ENCODE data around the gene ADAMTS2.

DNA sequence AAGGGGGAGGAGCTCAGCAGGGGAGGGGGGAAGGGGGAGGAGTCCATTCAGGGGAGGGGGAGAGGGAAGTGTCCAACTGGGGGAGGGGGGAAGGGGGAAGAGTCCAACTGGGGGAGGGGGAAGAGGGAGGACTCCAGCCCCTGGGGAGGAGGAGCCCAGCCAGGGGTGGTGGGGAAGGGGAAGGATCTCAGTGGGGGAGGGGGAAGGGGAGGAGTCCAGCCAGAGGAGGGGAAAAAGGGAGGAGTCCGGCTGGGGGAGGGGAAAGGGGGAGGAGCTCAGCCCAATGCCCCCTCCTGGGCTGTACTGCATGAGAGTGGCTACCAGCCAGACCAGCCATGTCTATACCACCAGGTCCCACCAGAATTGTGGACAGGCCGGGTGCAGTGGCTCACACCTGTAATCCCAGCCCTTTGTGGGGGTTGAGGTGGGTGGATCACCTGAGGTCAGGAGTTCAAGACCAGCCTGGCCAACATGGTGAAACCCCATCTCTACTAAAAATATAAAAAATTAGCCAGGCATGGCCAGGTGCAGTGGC is 30.6 kb upstream of the ADAMTS2 start:
- TF ChIP-seq, protein P1, sequence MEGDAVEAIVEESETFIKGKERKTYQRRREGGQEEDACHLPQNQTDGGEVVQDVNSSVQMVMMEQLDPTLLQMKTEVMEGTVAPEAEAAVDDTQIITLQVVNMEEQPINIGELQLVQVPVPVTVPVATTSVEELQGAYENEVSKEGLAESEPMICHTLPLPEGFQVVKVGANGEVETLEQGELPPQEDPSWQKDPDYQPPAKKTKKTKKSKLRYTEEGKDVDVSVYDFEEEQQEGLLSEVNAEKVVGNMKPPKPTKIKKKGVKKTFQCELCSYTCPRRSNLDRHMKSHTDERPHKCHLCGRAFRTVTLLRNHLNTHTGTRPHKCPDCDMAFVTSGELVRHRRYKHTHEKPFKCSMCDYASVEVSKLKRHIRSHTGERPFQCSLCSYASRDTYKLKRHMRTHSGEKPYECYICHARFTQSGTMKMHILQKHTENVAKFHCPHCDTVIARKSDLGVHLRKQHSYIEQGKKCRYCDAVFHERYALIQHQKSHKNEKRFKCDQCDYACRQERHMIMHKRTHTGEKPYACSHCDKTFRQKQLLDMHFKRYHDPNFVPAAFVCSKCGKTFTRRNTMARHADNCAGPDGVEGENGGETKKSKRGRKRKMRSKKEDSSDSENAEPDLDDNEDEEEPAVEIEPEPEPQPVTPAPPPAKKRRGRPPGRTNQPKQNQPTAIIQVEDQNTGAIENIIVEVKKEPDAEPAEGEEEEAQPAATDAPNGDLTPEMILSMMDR (IDR thresholded peaks at IDR 0.05; ENCODE audit: extremely low read depth in 1 of 2, insufficient read depth in 1 of 2, low read depth in 1 of 2, low read length in 2 of 2): no peak
- no peak for TF ChIP-seq MYC (IDR thresholded peaks at IDR 0.05; ENCODE audit: low read depth, low read length)
- no peak for TF ChIP-seq POLR2A (IDR thresholded peaks at IDR 0.05; ENCODE audit: low read depth, low read length)
- TF ChIP-seq FOS (IDR thresholded peaks at IDR 0.05; ENCODE audit: borderline replicate concordance, insufficient read depth, low read length): no peak
- TF ChIP-seq GATA2 (IDR thresholded peaks at IDR 0.05; ENCODE audit: insufficient read depth, insufficient read length, low read depth, low read length): no peak
- TF ChIP-seq, protein P2, sequence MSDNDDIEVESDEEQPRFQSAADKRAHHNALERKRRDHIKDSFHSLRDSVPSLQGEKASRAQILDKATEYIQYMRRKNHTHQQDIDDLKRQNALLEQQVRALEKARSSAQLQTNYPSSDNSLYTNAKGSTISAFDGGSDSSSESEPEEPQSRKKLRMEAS (IDR thresholded peaks at IDR 0.05; ENCODE audit: insufficient read depth, insufficient read length): no peak
